GM19351 (cell line): ENCODE measurements around the gene SEC31A.
"Not testable (repeated sequence)": the region's sequence is repeated elsewhere in the genome, so short reads cannot be mapped to it uniquely, and the experiment has no call there.

Experiments
- ATAC-seq: cut with Tn5 transposase; IDR thresholded peaks from one replicate; pipeline ENCODE4 v1.9.1; 2021; ENCODE audit warnings: mild to moderate bottlenecking, moderate library complexity; ENCODE audit not compliant: unreplicated experiment

The SEC31A gene

GRCh38 chr4:82850684-82851083, 40.3 kb downstream of the SEC31A start:
- no peak for ATAC-seq

DNA sequence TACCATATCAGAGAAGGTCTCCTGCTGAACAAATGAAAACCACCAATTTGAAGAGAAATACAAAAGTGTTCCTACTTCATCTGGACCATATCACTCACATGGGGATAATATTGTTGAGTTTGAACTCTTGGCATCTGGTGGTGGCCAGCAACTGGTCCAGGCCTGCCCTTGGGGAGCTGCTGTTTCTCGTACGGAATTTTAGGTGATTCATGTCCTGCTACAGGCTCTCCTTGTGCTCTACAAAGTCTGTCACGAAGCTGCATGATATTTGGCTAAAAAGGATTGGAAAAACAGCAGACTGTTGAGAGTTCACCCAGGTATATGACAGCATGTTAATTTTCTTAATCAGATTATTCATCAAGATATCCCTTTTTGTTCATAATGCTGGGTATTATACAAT, 42.2 kb downstream of the SEC31A start:
- ATAC-seq: no peak

DNA sequence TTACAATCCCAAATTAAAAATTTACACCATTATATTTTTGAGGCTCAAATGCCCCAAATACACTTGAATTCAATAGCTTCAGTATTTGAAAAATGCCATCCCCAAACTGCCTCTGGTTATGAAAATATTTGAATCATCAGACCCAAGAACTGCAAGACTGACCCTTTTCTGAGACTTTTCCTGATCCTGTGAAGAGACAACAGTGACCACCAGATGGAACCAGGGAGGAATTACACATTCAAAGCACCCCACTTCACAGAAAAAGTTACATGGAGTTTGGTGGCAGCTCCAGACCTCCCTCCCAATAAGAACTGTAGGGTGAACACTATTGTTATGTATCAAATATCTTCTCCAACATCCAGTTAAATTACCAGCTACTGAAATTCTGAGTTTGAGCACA, 48.4 kb downstream of the SEC31A start:
- ATAC-seq: no peak

GRCh38 chr4:82839624-82840023, 51.3 kb downstream of the SEC31A start:
- ATAC-seq: no peak

DNA sequence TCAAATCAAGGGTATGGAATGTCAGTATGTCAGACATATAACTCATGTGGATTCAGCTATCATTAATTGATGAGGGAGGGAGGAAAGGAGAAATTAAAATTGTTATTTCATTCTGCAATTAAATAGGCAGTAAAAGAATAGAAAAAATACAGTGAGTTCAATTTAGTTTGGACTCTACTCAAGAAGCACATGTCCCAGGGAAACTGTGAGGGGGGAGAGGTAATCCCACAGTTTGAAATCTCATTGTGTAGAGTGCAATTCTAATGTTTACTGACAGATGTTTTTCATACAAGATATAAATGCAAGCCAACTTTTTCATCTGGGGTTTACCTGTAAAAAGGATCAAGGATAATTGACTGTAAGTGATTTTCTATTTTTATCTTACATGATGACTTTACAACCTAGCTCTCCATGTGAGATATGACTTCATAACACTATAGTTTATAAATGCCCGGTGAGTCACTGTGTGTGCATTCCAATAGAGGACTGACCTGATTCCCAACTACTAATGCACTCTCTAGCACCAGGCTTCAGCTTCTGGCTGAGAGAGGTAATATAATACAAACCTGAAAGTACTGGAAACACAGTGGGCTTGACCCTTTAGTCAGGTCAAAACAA, 57.1 kb downstream of the SEC31A start:
- ATAC-seq: no peak

- ATAC-seq: not testable (repeated sequence)
Observed at GRCh38 chr4:82833060-82833459, 57.9 kb downstream of the SEC31A start.

DNA sequence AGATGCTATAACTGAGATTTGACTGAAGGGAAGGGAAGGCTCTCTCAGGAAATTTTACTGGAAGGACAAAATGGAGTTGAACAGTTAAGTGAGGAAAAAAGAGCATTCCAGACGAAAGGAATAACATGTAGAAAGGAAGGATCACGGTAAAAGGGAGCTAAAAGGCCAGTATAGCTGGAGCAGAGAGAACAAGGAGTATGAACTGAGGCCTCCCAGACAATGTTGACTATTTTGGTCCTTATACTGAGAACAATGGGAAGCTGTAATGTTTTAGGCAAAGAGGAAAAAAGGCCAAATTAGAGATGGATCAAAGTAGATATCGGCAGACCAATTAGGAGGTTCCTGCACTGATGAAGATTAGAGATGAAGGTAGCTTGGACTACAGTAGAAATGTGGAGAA, 65.5 kb downstream of the SEC31A start:
- no peak for ATAC-seq

- no peak for ATAC-seq
Observed at GRCh38 chr4:82823062-82823461, 67.9 kb downstream of the SEC31A start.

DNA sequence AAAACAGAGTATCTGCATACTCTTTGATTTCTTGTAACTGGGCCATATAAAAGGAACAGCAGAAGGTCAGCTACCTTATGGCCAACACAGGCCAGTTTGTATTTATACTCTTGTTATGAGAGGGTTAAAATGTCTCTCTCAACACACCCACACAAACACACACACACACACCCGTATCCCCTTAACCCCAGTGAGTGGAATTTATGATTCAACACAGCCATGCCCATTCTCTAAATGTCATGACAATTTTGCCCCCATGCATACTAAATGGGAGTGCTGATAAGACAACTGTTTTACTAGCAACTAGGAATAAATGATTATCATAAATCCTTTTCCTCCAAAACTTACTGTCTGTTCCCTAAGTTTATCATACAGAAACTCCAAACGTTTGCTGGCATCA, 70.3 kb downstream of the SEC31A start:
- ATAC-seq: no peak

GRCh38 chr4:82818664-82819662, 72.0 kb downstream of the SEC31A start:
- ATAC-seq: no peak

GRCh38 chr4:82816874-82817273, 74.1 kb downstream of the SEC31A start:
- ATAC-seq: not testable (repeated sequence)

DNA sequence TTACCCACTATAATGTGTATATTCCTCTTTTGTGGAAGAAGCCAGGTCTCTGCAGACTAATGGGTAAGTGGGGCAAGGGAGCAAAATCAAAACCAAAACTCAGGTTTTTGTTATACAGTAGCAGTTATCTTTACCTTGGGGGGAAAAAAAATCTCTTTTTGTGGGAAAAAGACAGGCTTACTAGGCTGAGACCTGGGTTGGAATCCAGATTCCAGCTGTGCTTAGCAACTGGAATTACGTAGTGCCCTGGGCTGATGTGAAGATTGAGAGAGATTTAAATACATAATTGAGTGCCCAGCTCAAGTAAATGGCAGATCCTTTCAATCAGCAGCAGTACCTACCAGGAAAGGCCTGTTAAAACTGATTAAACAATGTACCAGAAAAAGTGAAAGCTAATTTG, 76.9 kb downstream of the SEC31A start:
- no peak for ATAC-seq

DNA sequence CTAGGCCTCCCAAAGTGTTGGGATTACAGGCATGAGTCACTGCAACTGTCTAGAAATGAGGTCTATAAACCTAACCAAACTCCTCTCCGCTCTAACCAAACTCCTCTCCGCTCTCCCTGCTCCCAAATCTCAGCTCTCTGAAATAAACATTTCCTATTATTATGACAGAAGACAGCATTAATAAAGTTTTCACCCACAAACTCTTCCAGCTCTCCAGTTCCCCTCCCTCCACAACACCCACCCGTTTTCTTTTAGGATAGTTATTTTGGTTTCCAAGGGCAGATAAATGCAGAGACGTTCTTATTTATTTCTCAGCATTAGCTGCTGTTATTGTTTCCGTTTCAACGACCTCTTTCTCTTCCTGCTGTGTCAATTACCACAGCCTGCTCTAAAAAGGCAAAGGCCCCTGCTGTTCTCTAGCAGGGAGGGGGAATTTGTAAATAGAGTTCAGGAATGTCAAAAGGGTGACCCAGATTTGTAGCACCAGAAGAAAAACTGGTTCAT, 79.1 kb downstream of the SEC31A start:
- no peak for ATAC-seq

- ATAC-seq: no peak
Observed at GRCh38 chr4:82811392-82811791, 79.6 kb downstream of the SEC31A start.

DNA sequence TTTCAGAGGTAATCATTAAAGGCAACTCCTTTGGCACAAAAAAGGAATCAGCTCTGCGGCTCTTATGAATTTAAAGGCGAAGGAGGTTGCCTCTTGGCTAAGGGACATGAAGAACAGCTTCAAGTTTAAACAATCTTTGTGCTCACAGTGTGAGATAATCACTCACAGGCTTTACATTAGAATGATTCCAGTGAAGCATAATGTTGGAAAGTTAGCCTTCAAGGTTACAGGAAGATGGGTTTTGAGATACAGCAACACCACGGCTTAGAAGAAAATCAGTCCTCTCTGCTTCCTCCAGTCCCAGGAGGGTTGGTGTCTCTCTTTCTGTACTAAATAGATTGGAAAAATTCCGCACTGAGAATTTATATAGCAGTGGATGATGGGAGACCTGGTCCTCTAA, 80.8 kb downstream of the SEC31A start:
- ATAC-seq: no peak

DNA sequence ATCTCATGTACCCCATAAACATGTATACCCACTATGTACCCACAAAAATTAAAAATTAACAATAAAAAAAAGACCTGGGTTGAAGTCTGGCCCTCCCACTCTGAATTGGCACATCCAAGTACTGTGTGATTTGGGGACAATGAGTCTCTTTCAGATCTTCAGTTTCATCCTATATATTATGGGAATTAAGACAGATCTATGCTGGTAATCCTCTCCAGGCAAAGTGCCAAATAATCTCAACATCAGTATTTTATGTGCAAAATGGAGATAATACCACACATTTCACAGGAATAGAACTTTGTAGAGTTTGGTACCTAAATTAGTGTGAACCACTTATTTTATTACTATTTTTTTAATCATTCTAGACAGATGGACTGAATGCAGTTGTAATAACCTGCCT, 81.3 kb downstream of the SEC31A start:
- ATAC-seq: no peak

DNA sequence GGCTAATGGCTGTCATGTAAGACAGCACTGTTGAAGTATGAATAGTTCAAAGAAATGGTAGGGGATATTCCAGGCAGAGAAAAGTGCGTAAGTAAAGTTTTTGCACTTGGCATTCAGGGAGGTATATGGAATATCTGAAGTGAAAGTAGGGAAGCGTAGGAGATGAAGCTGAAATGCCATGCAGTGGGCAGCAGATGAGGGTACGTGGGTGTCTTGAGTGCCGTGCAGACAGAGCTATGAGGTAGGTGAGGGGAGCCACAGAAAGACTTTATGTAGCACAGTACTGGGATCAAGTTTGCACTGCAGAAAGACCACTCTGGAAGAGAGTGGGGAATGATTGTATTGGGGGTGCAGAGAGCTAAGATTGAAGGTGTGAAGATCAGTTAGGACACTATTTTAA, 87.2 kb downstream of the SEC31A start:
- ATAC-seq: no peak

DNA sequence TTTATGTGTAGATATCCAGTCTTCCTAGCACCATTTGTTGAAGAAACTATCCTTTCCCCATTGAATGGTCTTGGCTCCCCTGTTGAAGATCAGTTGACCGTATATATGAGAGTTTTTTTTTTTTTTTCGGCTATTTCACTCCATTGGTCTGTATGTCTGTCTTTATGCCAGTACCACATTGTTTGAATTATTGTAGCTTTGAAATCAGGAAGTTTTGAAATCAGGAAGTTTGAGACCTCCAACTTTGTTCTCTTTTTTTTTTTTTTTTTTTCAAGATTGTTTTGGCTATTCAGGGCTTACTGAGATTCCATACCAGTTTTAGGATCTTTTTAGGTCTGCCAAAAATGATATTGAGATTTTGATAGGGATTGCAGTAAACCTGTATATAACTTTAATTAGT, 88.0 kb downstream of the SEC31A start:
- no peak for ATAC-seq

- ATAC-seq: no peak
Observed at GRCh38 chr4:82801910-82802521, 88.9 kb downstream of the SEC31A start.

DNA sequence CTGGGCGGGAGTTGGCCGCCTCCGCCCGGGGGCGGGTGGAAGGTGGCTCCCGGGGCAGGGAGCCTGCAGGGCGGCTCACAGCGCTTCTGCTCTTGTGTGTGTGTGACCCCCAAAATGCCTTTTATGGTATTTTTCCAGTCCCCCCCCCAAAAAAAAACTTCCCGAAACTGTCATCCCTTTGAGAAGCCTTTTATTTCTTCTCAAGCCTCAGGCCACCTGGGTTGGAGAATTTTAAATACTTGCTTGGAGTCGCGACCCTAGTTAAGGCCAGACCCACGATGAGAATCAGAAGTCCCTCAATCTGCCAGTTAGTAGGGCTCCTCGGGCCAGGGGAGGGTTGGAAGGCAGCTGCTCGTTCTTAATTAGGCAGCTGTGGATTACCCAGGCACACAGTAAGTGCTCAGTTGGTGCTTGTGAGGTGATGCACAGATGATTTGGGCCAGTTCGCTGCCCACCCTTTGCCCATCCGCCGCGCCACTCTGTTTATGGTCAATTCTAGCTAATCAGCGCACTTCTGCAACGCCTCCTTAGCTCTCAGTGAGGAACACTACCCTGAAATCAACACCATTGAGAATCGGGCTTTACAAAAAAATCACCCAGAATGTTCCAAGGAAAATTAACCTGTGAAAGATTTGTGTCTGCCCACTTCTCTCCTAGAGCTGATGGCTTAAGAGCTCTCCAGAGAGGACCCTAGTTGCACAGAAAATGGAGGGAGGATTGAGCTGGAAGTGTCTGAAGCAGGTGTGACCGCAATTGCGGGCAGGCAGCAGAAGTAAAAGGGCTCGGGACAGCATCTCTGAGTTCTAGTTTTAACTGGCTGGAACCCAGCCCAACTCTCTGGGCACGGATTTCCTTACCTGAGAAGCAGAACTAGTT, 91.7 kb downstream of the SEC31A start:
- ATAC-seq: peak; percentile 24
